Measurements from ENCODE around the gene SMYD3. TPM values are rescaled to one million over a fixed set of nuclear protein-coding genes. Genes with fewer than 3 reads are reported as not detected.

The SMYD3 gene
- total and polyA plus RNA-seq, 9 of the 15 experiments (the other 6 are each of a cell fraction or from before 2014, with no cell fraction given) = 128 to 440 (median 197) TPM

- TF ChIP-seq CEBPB (tag; IDR thresholded peaks at IDR 0.05) (peak; percentile 74), PYGO2 (tag; IDR thresholded peaks at IDR 0.05) (no peak), CSDE1 (IDR thresholded peaks at IDR 0.05) (peak in 1 of 2 experiments; percentile 28; a peak in 1 of 4 replicates), RBBP5 (IDR thresholded peaks at IDR 0.05; ENCODE audit: borderline replicate concordance, insufficient read depth, low read length, poor library complexity, severe bottlenecking) (peak; percentile 39), KLF13 (tag; IDR thresholded peaks at IDR 0.05; ENCODE audit: borderline replicate concordance, low read depth) (no peak), CBFA2T3 (IDR thresholded peaks at IDR 0.05) (no peak), TEAD4 (IDR thresholded peaks at IDR 0.05; ENCODE audit: low read length) (no peak), TEAD4 (CRISPR knock-in tag; IDR thresholded peaks at IDR 0.05; ENCODE audit: borderline replicate concordance) (no peak), EP400 (IDR thresholded peaks at IDR 0.05) (peak; percentile 23; the same call in 1 of the 2 replicates)
- TF ChIP-seq, protein P1, sequence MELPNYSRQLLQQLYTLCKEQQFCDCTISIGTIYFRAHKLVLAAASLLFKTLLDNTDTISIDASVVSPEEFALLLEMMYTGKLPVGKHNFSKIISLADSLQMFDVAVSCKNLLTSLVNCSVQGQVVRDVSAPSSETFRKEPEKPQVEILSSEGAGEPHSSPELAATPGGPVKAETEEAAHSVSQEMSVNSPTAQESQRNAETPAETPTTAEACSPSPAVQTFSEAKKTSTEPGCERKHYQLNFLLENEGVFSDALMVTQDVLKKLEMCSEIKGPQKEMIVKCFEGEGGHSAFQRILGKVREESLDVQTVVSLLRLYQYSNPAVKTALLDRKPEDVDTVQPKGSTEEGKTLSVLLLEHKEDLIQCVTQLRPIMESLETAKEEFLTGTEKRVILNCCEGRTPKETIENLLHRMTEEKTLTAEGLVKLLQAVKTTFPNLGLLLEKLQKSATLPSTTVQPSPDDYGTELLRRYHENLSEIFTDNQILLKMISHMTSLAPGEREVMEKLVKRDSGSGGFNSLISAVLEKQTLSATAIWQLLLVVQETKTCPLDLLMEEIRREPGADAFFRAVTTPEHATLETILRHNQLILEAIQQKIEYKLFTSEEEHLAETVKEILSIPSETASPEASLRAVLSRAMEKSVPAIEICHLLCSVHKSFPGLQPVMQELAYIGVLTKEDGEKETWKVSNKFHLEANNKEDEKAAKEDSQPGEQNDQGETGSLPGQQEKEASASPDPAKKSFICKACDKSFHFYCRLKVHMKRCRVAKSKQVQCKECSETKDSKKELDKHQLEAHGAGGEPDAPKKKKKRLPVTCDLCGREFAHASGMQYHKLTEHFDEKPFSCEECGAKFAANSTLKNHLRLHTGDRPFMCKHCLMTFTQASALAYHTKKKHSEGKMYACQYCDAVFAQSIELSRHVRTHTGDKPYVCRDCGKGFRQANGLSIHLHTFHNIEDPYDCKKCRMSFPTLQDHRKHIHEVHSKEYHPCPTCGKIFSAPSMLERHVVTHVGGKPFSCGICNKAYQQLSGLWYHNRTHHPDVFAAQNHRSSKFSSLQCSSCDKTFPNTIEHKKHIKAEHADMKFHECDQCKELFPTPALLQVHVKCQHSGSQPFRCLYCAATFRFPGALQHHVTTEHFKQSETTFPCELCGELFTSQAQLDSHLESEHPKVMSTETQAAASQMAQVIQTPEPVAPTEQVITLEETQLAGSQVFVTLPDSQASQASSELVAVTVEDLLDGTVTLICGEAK (IDR thresholded peaks at IDR 0.05) = no peak
- TF ChIP-seq, protein P1 (CRISPR knock-in tag; IDR thresholded peaks at IDR 0.05) = no peak
- TF ChIP-seq, protein P2, sequence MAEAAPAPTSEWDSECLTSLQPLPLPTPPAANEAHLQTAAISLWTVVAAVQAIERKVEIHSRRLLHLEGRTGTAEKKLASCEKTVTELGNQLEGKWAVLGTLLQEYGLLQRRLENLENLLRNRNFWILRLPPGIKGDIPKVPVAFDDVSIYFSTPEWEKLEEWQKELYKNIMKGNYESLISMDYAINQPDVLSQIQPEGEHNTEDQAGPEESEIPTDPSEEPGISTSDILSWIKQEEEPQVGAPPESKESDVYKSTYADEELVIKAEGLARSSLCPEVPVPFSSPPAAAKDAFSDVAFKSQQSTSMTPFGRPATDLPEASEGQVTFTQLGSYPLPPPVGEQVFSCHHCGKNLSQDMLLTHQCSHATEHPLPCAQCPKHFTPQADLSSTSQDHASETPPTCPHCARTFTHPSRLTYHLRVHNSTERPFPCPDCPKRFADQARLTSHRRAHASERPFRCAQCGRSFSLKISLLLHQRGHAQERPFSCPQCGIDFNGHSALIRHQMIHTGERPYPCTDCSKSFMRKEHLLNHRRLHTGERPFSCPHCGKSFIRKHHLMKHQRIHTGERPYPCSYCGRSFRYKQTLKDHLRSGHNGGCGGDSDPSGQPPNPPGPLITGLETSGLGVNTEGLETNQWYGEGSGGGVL (CRISPR knock-in tag; IDR thresholded peaks at IDR 0.05) = no peak
- TF ChIP-seq, protein P3, sequence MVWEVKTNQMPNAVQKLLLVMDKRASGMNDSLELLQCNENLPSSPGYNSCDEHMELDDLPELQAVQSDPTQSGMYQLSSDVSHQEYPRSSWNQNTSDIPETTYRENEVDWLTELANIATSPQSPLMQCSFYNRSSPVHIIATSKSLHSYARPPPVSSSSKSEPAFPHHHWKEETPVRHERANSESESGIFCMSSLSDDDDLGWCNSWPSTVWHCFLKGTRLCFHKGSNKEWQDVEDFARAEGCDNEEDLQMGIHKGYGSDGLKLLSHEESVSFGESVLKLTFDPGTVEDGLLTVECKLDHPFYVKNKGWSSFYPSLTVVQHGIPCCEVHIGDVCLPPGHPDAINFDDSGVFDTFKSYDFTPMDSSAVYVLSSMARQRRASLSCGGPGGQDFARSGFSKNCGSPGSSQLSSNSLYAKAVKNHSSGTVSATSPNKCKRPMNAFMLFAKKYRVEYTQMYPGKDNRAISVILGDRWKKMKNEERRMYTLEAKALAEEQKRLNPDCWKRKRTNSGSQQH (CRISPR knock-in tag; IDR thresholded peaks at IDR 0.05) = no peak
- TF ChIP-seq, protein P4, sequence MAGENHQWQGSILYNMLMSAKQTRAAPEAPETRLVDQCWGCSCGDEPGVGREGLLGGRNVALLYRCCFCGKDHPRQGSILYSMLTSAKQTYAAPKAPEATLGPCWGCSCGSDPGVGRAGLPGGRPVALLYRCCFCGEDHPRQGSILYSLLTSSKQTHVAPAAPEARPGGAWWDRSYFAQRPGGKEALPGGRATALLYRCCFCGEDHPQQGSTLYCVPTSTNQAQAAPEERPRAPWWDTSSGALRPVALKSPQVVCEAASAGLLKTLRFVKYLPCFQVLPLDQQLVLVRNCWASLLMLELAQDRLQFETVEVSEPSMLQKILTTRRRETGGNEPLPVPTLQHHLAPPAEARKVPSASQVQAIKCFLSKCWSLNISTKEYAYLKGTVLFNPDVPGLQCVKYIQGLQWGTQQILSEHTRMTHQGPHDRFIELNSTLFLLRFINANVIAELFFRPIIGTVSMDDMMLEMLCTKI (IDR thresholded peaks at IDR 0.05; ENCODE audit: partially characterized antibody) = no peak
These were observed 319.2 kb downstream of the SMYD3 start (continued) for GRCh38 chr1:246187834-246188372.

Measured in K562 (cell line).